ENCODE measurements around the gene GMNN. TPM values are rescaled to one million over a fixed set of nuclear protein-coding genes. Genes with fewer than 3 reads are reported as not detected.

Gene GMNN
- polyA plus RNA-seq, 1 donor from 2014 or later = 13.8 TPM

DNA sequence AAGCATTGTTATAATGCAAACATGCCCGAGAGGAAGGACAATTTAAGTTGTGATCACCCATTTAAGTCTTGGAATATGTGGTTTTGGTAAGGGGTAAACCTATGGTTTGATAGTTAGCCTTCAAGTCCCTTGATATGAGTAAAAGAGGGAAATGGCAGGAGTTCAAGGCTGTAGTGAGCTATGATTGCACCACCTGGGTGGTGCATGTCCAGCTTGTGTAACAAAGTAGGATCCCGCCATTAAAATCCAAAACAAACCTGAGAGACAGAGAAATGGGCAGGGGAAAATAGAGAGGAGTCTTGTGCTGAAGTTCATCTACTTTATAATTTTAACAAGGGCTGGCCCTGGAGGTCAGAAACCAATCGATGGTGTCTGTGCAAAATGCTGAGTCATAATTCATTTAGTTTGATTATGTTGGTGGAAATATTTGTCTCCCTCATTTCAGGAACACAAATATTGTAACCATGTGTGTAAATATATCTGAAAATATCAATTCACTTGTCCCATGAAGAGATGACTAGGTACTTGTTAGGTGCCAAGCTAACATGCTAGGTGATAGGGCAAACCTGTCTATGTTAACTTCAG, 47.2 kb downstream of the GMNN start:
- Histone ChIP-seq H3K27me3 (ENCODE audit: insufficient read depth, low read depth, low read length) (no peaks in the 10 kb centered on the region), H3K79me2 (replicated peaks; ENCODE audit: insufficient read depth, low read length) (no peaks in the 10 kb centered on the region), H3K36me3 (ENCODE audit: insufficient read depth, low read length) (peaks cover 13% of the 10 kb centered on the region), H3K4me3 (ENCODE audit: low read length) (no peak overlapping the region), H4K20me1 (ENCODE audit: insufficient read depth) (no peaks in the 10 kb centered on the region), H3K27ac (ENCODE audit: low read length) (no peak overlapping the region), H3K9ac (ENCODE audit: low read length) (no peak overlapping the region), H3K9me3 (ENCODE audit: low read length) (no peaks in the 10 kb centered on the region), H3K4me2 (ENCODE audit: low read length) (no peak overlapping the region), H3K9me2 (ENCODE audit: insufficient read depth, low read length) (no peaks in the 10 kb centered on the region), H3F3A (ENCODE audit: insufficient read depth, low read length, poor library complexity, severe bottlenecking) (no peaks in the 10 kb centered on the region), H2AFZ (ENCODE audit: low read depth, low read length) (no peak overlapping the region)
- TF ChIP-seq EP300 (conservative IDR thresholded peaks at IDR 0.05; ENCODE audit: poor library complexity, severe bottlenecking) (no peak), POLR2AphosphoS5 (IDR thresholded peaks at IDR 0.05) (no peak), MXI1 (conservative IDR thresholded peaks at IDR 0.05; ENCODE audit: poor library complexity, severe bottlenecking) (no peak), RAD21 (conservative IDR thresholded peaks at IDR 0.05) (no peak), EZH2 (IDR thresholded peaks at IDR 0.05; ENCODE audit: borderline replicate concordance, insufficient read depth, low read length, poor library complexity, severe bottlenecking) (no peak)
- TF ChIP-seq, protein P1, sequence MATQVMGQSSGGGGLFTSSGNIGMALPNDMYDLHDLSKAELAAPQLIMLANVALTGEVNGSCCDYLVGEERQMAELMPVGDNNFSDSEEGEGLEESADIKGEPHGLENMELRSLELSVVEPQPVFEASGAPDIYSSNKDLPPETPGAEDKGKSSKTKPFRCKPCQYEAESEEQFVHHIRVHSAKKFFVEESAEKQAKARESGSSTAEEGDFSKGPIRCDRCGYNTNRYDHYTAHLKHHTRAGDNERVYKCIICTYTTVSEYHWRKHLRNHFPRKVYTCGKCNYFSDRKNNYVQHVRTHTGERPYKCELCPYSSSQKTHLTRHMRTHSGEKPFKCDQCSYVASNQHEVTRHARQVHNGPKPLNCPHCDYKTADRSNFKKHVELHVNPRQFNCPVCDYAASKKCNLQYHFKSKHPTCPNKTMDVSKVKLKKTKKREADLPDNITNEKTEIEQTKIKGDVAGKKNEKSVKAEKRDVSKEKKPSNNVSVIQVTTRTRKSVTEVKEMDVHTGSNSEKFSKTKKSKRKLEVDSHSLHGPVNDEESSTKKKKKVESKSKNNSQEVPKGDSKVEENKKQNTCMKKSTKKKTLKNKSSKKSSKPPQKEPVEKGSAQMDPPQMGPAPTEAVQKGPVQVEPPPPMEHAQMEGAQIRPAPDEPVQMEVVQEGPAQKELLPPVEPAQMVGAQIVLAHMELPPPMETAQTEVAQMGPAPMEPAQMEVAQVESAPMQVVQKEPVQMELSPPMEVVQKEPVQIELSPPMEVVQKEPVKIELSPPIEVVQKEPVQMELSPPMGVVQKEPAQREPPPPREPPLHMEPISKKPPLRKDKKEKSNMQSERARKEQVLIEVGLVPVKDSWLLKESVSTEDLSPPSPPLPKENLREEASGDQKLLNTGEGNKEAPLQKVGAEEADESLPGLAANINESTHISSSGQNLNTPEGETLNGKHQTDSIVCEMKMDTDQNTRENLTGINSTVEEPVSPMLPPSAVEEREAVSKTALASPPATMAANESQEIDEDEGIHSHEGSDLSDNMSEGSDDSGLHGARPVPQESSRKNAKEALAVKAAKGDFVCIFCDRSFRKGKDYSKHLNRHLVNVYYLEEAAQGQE (IDR thresholded peaks at IDR 0.05; ENCODE audit: borderline replicate concordance) = no peak

DNA sequence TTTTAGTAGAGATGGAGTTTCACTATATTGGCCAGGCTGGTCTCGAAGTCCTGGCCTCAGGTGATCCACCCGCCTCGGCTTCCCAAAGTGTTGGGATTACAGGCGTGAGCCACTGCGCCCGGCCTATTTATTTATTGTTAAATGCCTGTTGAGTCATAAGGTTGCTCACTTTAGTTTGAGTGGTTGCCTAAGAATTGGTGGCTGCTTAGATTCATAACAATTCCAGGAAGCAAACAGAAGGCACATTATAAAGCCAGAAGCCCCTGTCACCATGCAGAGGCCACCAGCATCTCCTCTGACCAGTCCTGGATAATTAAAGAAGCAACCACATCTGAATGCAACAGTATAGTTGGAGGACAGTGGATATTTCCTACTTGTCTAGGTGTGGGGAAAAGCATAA, 48.0 kb downstream of the GMNN start:
- Histone ChIP-seq H3K36me3 (ENCODE audit: insufficient read depth, low read length) (peaks cover 18% of the 10 kb centered on the region), H3K4me2 (ENCODE audit: low read length) (no peak overlapping the region), H3K27ac (ENCODE audit: low read length) (no peak overlapping the region), H2AFZ (ENCODE audit: low read depth, low read length) (no peak overlapping the region), H3F3A (ENCODE audit: insufficient read depth, low read length, poor library complexity, severe bottlenecking) (no peaks in the 10 kb centered on the region), H3K79me2 (replicated peaks; ENCODE audit: insufficient read depth, low read length) (no peaks in the 10 kb centered on the region), H3K4me3 (ENCODE audit: low read length) (no peak overlapping the region), H3K9me3 (ENCODE audit: low read length) (no peaks in the 10 kb centered on the region), H3K27me3 (ENCODE audit: insufficient read depth, low read depth, low read length) (no peaks in the 10 kb centered on the region), H3K9ac (ENCODE audit: low read length) (no peak overlapping the region), H3K9me2 (ENCODE audit: insufficient read depth, low read length) (no peaks in the 10 kb centered on the region), H4K20me1 (ENCODE audit: insufficient read depth) (no peaks in the 10 kb centered on the region)
- TF ChIP-seq EZH2 (IDR thresholded peaks at IDR 0.05; ENCODE audit: borderline replicate concordance, insufficient read depth, low read length, poor library complexity, severe bottlenecking) = no peak
- no peak for TF ChIP-seq TAF1 (IDR thresholded peaks at IDR 0.05; ENCODE audit: low read depth)
- no peak for TF ChIP-seq SMC3 (conservative IDR thresholded peaks at IDR 0.05; ENCODE audit: poor library complexity)
- no peak for TF ChIP-seq POLR2AphosphoS5 (IDR thresholded peaks at IDR 0.05)

DNA sequence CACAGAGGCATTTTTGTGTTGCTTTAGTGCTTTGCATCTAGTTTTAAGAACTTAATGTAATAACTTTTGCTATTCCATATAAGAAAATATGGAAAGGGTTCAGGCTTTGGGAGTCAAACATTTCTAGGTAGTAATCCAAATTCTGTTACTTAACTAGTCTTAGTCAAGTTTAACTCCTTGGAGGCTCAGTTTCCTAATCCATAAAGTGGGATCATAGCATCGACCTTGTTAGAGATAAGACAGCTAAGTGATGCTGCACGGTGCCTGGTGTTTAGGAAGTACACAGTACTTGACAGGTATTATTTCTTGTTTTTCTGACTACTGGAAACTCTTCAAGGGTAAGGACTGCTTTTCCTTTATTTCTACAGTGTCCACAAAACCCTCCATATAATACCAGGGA, 48.4 kb downstream of the GMNN start:
- no peaks in the 10 kb centered on the region for H3K27me3 ChIP-seq (ENCODE audit: insufficient read depth, low read depth, low read length)
- H3K4me2 ChIP-seq (ENCODE audit: low read length) = no peak overlapping the region
- H3K27ac ChIP-seq (ENCODE audit: low read length) = no peak overlapping the region
- no peak for TF ChIP-seq POLR2AphosphoS5 (IDR thresholded peaks at IDR 0.05)
- TF ChIP-seq EZH2 (IDR thresholded peaks at IDR 0.05; ENCODE audit: borderline replicate concordance, insufficient read depth, low read length, poor library complexity, severe bottlenecking) = no peak
- no peak for TF ChIP-seq MXI1 (conservative IDR thresholded peaks at IDR 0.05; ENCODE audit: poor library complexity, severe bottlenecking)
- TF ChIP-seq, protein P2, sequence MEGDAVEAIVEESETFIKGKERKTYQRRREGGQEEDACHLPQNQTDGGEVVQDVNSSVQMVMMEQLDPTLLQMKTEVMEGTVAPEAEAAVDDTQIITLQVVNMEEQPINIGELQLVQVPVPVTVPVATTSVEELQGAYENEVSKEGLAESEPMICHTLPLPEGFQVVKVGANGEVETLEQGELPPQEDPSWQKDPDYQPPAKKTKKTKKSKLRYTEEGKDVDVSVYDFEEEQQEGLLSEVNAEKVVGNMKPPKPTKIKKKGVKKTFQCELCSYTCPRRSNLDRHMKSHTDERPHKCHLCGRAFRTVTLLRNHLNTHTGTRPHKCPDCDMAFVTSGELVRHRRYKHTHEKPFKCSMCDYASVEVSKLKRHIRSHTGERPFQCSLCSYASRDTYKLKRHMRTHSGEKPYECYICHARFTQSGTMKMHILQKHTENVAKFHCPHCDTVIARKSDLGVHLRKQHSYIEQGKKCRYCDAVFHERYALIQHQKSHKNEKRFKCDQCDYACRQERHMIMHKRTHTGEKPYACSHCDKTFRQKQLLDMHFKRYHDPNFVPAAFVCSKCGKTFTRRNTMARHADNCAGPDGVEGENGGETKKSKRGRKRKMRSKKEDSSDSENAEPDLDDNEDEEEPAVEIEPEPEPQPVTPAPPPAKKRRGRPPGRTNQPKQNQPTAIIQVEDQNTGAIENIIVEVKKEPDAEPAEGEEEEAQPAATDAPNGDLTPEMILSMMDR (IDR thresholded peaks at IDR 0.05; ENCODE audit: poor library complexity, severe bottlenecking) = no peak
- TF ChIP-seq TAF1 (IDR thresholded peaks at IDR 0.05; ENCODE audit: low read depth) = no peak
- TF ChIP-seq EP300 (conservative IDR thresholded peaks at IDR 0.05; ENCODE audit: poor library complexity, severe bottlenecking) = no peak
- no peak for TF ChIP-seq RAD21 (conservative IDR thresholded peaks at IDR 0.05)
- TF ChIP-seq, protein P1 (IDR thresholded peaks at IDR 0.05; ENCODE audit: borderline replicate concordance) = no peak
- no peak for TF ChIP-seq SMC3 (conservative IDR thresholded peaks at IDR 0.05; ENCODE audit: poor library complexity)
- H3K4me3 ChIP-seq (ENCODE audit: low read length) = no peak overlapping the region
- H3K79me2 ChIP-seq (replicated peaks; ENCODE audit: insufficient read depth, low read length) = no peaks in the 10 kb centered on the region
- no peak overlapping the region for H2AFZ ChIP-seq (ENCODE audit: low read depth, low read length)
- no peaks in the 10 kb centered on the region for H4K20me1 ChIP-seq (ENCODE audit: insufficient read depth)
- no peak overlapping the region for H3K9ac ChIP-seq (ENCODE audit: low read length)
- H3K36me3 ChIP-seq (ENCODE audit: insufficient read depth, low read length) = peaks cover 18% of the 10 kb centered on the region
- H3K9me2 ChIP-seq (ENCODE audit: insufficient read depth, low read length) = no peaks in the 10 kb centered on the region
- no peaks in the 10 kb centered on the region for H3K9me3 ChIP-seq (ENCODE audit: low read length)
- H3F3A ChIP-seq (ENCODE audit: insufficient read depth, low read length, poor library complexity, severe bottlenecking) = no peaks in the 10 kb centered on the region

Data from neural cell (in vitro differentiated cells).